ENCODE measurements around the gene CCDC195.

DNA sequence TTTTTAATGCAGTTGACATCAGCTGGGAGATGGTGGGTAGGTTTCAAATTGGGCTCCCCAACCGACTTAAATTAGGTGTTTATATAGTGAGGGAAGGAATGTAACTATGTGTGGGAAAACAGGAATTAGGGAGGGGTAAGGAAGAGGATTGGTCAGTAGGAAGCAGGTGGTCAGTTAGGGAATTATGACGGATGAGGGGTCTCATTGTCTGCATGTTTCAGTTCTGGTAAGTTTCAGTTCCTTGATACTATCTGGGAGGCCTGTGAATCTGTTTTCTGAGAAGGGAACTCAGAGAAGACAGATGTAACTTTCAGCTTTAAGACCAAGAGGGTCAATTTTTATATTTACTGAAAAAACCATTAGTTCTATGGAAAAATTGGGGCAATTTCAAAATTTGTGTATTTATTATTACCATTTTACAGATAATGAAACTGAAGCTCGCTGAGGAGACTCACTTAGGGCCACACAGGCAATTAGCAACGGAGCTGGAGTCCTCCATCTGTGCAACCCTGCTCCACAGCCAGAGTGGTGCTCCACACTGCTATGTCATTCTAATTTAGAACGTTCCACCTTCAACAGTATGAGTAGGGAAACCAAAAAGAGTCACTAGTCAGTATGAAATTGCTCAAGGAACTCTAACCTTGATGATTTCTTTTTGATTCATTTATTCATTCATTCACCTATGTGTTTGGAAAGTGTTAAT lies 36.0 kb upstream of the CCDC195 start:
- TF ChIP-seq, protein P1, sequence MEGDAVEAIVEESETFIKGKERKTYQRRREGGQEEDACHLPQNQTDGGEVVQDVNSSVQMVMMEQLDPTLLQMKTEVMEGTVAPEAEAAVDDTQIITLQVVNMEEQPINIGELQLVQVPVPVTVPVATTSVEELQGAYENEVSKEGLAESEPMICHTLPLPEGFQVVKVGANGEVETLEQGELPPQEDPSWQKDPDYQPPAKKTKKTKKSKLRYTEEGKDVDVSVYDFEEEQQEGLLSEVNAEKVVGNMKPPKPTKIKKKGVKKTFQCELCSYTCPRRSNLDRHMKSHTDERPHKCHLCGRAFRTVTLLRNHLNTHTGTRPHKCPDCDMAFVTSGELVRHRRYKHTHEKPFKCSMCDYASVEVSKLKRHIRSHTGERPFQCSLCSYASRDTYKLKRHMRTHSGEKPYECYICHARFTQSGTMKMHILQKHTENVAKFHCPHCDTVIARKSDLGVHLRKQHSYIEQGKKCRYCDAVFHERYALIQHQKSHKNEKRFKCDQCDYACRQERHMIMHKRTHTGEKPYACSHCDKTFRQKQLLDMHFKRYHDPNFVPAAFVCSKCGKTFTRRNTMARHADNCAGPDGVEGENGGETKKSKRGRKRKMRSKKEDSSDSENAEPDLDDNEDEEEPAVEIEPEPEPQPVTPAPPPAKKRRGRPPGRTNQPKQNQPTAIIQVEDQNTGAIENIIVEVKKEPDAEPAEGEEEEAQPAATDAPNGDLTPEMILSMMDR (conservative IDR thresholded peaks at IDR 0.05; ENCODE audit: low read depth, low read length): no peak
- TF ChIP-seq EZH2 (IDR thresholded peaks at IDR 0.05; ENCODE audit: low read length, unreplicated experiment): no peak

Data from PC-3 (cell line).